ENCODE data around the gene LAMC3.

- no peak for TF ChIP-seq CTCF (IDR thresholded peaks at IDR 0.05)
- TF ChIP-seq POLR2A (IDR thresholded peaks at IDR 0.05) = no peak
- TF ChIP-seq EP300 (IDR thresholded peaks at IDR 0.05; ENCODE audit: low read depth) = no peak
These were observed 81.2 kb downstream of the LAMC3 start for GRCh38 chr9:131090025-131090787.
